ENCODE results near the gene CTDSP1. TPM values are rescaled to one million over a fixed set of nuclear protein-coding genes. Genes with fewer than 3 reads are reported as not detected.

Gene CTDSP1
- total RNA-seq, 1 experiment from 2014 or later, result 52.3 TPM

GRCh38 chr2:218384975-218385374, 14.7 kb upstream of the CTDSP1 start:
- Histone ChIP-seq H4K5ac (ENCODE audit: insufficient read length, low read depth, low read length) (no peak overlapping the region), H3K4me1 (ENCODE audit: insufficient read depth, low read length) (no peaks in the 10 kb centered on the region), H2AFZ (ENCODE audit: low read length) (no peak overlapping the region), H4K8ac (replicated peaks; ENCODE audit: insufficient read length, low read depth, low read length) (no peak overlapping the region), H3K14ac (ENCODE audit: insufficient read depth, low read length) (no peak overlapping the region), H2AK5ac (ENCODE audit: insufficient read length, low read length) (no peak overlapping the region), H4K91ac (ENCODE audit: insufficient read length, low read depth, low read length) (no peak overlapping the region), H3K79me2 (ENCODE audit: insufficient read depth, low read length) (no peaks in the 10 kb centered on the region), H3K4me2 (ENCODE audit: insufficient read depth, insufficient read length, low read length) (no peak overlapping the region), H3T11ph (ENCODE audit: low read length) (no peak overlapping the region), H3K4ac (ENCODE audit: low read depth, low read length) (no peak overlapping the region), H3K56ac (ENCODE audit: insufficient read length, low read depth, low read length) (no peak overlapping the region), H3K18ac (ENCODE audit: insufficient read length, low read depth, low read length) (no peak overlapping the region), H2BK5ac (ENCODE audit: insufficient read length, low read length) (no peak overlapping the region), H3K27ac (ENCODE audit: insufficient read length, low read depth, low read length) (no peak overlapping the region), H4K20me1 (ENCODE audit: control insufficient read depth, insufficient read depth, insufficient read length) (no peaks in the 10 kb centered on the region), H2BK15ac (ENCODE audit: low read depth, low read length) (no peak overlapping the region), H3K9ac (ENCODE audit: extremely low read depth, insufficient read length, low read length) (no peak overlapping the region), H2BK12ac (ENCODE audit: insufficient read length, low read depth, low read length) (no peak overlapping the region), H3K79me1 (ENCODE audit: insufficient read depth, low read depth, low read length, poor library complexity, severe bottlenecking) (no peaks in the 10 kb centered on the region), H3K9me3 (ENCODE audit: control insufficient read depth, low read depth, low read length) (no peaks in the 10 kb centered on the region), H2BK20ac (ENCODE audit: low read depth, low read length, poor library complexity, severe bottlenecking) (no peak overlapping the region), H3K23ac (ENCODE audit: insufficient read length, low read depth, low read length) (no peak overlapping the region), H2BK120ac (ENCODE audit: low read depth, low read length, poor library complexity, severe bottlenecking) (no peak overlapping the region), H3K23me2 (ENCODE audit: insufficient read length, low read depth, low read length, poor library complexity, severe bottlenecking) (peaks cover 6% of the 10 kb centered on the region), H3K27me3 (ENCODE audit: insufficient read depth, low read length) (peaks cover 2% of the 10 kb centered on the region; the same call in 1 of the 2 replicates)
- H3K4me1 Mint-ChIP-seq, result peaks cover 5 to 11% of the 10 kb centered on the region in 2 experiments; a peak in 3 of 4 replicates
- DNase-seq, result no peak
- H3K27ac Mint-ChIP-seq, result no peak overlapping the region; a peak in 1 of 7 replicates
- H3K27me3 Mint-ChIP-seq (ENCODE audit: low read depth), result peaks cover 52% of the 10 kb centered on the region
- H3K4me3 Mint-ChIP-seq, result no peak overlapping the region
- no peaks in the 10 kb centered on the region for H3K36me3 Mint-ChIP-seq (ENCODE audit: insufficient read depth in 1 of 3, low read depth in 3 of 3)
- no CpG with 5 or more reads among the region's 9 CpGs for WGBS (ENCODE audit: extremely low coverage, insufficient read length, low lambda C conversion rate)
- no peaks in the 10 kb centered on the region for H3K9me3 Mint-ChIP-seq
- TF ChIP-seq CTCF (conservative IDR thresholded peaks at IDR 0.05), result no peak

Measured in H9 (cell line).